Breast epithelium (tissue), 4 donors: ENCODE measurements around the gene PDZD7. TPM values are rescaled to one million over a fixed set of nuclear protein-coding genes. Genes with fewer than 3 reads are reported as not detected.

Source experiments
- DNase-seq, 2 donors: peaks; one replicate each; pipeline ENCODE4 v3.0.0-alpha.2; 2019; ENCODE audit warnings: low spot score in 2 of 2
- H3K27ac ChIP-seq, 2 donors: fragments of 200-600 bp; sonication (generic) in 1 of 2; one replicate each; pipeline ENCODE4 v1.5.1; 2016 to 2019; ENCODE audit warnings: mild to moderate bottlenecking in 1 of 2
- H3K27me3 ChIP-seq, 2 donors: fragments of 200-600 bp; sonication (generic) in 1 of 2; one replicate each; pipeline versions ENCODE4 v1.5.1 to v1.6.0; 2017 to 2019; ENCODE audit warnings: control low read depth in 1 of 2, mild to moderate bottlenecking in 1 of 2
- H3K36me3 ChIP-seq: fragments of 200-600 bp; one replicate; pipeline ENCODE4 v1.5.1; 2019
- H3K4me1 ChIP-seq, 2 donors: fragments of 200-600 bp; sonication (generic); one replicate each; pipeline ENCODE4 v1.5.1; 2016 to 2019; ENCODE audit warnings: control low read depth in 1 of 2
- H3K4me3 ChIP-seq, 3 donors: fragments of 200-600 bp; sonication (generic); 1 replicate in 2 of 3; 2 replicates in 1 of 3; pipeline ENCODE4 v1.5.1; 2016 to 2019; ENCODE audit warnings: mild to moderate bottlenecking in 3 of 3, moderate library complexity in 2 of 3
- H3K9me3 ChIP-seq, 2 donors: fragments of 200-600 bp; sonication (generic) in 1 of 2; one replicate each; pipeline ENCODE4 v1.5.1; 2016 to 2019; ENCODE audit warnings: control low read depth in 1 of 2
- CTCF ChIP-seq, 3 donors: fragments of 450-650 bp; IDR thresholded peaks; one replicate each; pipeline ENCODE4 v1.5.1; 2016 to 2017; ENCODE audit warnings: antibody characterized with exemption in 3 of 3, mild to moderate bottlenecking in 3 of 3, moderate library complexity in 3 of 3
- POLR2A ChIP-seq: fragments of 450-650 bp; IDR thresholded peaks from one replicate; pipeline ENCODE4 v1.6.1; 2016; ENCODE audit warnings: antibody characterized with exemption, mild to moderate bottlenecking, moderate library complexity
- POLR2AphosphoS5 ChIP-seq, 3 donors: sonication (generic); formaldehyde crosslinking; IDR thresholded peaks; one replicate each; pipeline ENCODE4 v1.6.1; 2017; ENCODE audit warnings: antibody characterized with exemption in 3 of 3
- intact Hi-C: fragments of 100-400 bp; cut with DNase I; formaldehyde crosslinking; loops from one replicate; pipeline ENCODE4 v1.15.1; 2023; ENCODE audit warnings: low total_unique reads
- total RNA-seq, 3 donors: library from RNA; depleted of rRNA; stranded (reverse); fragments of >200 nt; gene quantifications; one replicate each; pipeline ENCODE4 v1.1.0, GENCODE V29; 2016

Gene PDZD7
- total RNA-seq, 3 donors from 2014 or later = 0.48 to 2.3 (median 0.66) TPM

- no peak for DNase-seq
- intact Hi-C loops = no loop called here
- TF ChIP-seq POLR2AphosphoS5 (IDR thresholded peaks at IDR 0.05) (no peak), CTCF (IDR thresholded peaks at IDR 0.05) (no peak), POLR2A (no peak)
These were observed 63.6 kb downstream of the PDZD7 start for GRCh38 chr10:100967332-100967731.

GRCh38 chr10:100966887-100967286, 64.0 kb downstream of the PDZD7 start:
- intact Hi-C loops = no loop called here
- DNase-seq = no peak
- Histone ChIP-seq H3K4me1 (no peaks in the 10 kb centered on the region), H3K9me3 (no peaks in the 10 kb centered on the region), H3K27me3 (no peaks in the 10 kb centered on the region), H3K36me3 (no peaks in the 10 kb centered on the region), H3K4me3 (no peak overlapping the region), H3K27ac (no peak overlapping the region)
- TF ChIP-seq POLR2AphosphoS5 (IDR thresholded peaks at IDR 0.05) (no peak), POLR2A (no peak), CTCF (IDR thresholded peaks at IDR 0.05) (no peak)

More at GRCh38 chr10:100967332-100967731, 63.6 kb downstream of the PDZD7 start:
- Histone ChIP-seq H3K4me1 (no peaks in the 10 kb centered on the region), H3K9me3 (no peaks in the 10 kb centered on the region), H3K36me3 (no peaks in the 10 kb centered on the region), H3K27me3 (no peaks in the 10 kb centered on the region), H3K4me3 (no peak overlapping the region), H3K27ac (no peak overlapping the region)

- Histone ChIP-seq H3K27me3 (no peaks in the 10 kb centered on the region), H3K4me3 (no peak overlapping the region), H3K4me1 (no peaks in the 10 kb centered on the region), H3K27ac (no peak overlapping the region), H3K9me3 (no peaks in the 10 kb centered on the region), H3K36me3 (no peaks in the 10 kb centered on the region)
- no peak for DNase-seq
- intact Hi-C loops = no loop called here
- TF ChIP-seq CTCF (IDR thresholded peaks at IDR 0.05) (no peak), POLR2AphosphoS5 (IDR thresholded peaks at IDR 0.05) (no peak), POLR2A (no peak)
These were observed 65.1 kb downstream of the PDZD7 start for GRCh38 chr10:100965820-100966219.

- no peak for DNase-seq
- intact Hi-C loops = no loop called here
- H3K4me1 ChIP-seq = no peaks in the 10 kb centered on the region
- no peaks in the 10 kb centered on the region for H3K9me3 ChIP-seq
- H3K27me3 ChIP-seq = no peaks in the 10 kb centered on the region
- H3K4me3 ChIP-seq = no peak overlapping the region
- TF ChIP-seq POLR2A (no peak), CTCF (IDR thresholded peaks at IDR 0.05) (no peak), POLR2AphosphoS5 (IDR thresholded peaks at IDR 0.05) (no peak)
- no peak overlapping the region for H3K27ac ChIP-seq
- no peaks in the 10 kb centered on the region for H3K36me3 ChIP-seq
These were observed 67.1 kb downstream of the PDZD7 start for GRCh38 chr10:100963826-100964225.

DNA sequence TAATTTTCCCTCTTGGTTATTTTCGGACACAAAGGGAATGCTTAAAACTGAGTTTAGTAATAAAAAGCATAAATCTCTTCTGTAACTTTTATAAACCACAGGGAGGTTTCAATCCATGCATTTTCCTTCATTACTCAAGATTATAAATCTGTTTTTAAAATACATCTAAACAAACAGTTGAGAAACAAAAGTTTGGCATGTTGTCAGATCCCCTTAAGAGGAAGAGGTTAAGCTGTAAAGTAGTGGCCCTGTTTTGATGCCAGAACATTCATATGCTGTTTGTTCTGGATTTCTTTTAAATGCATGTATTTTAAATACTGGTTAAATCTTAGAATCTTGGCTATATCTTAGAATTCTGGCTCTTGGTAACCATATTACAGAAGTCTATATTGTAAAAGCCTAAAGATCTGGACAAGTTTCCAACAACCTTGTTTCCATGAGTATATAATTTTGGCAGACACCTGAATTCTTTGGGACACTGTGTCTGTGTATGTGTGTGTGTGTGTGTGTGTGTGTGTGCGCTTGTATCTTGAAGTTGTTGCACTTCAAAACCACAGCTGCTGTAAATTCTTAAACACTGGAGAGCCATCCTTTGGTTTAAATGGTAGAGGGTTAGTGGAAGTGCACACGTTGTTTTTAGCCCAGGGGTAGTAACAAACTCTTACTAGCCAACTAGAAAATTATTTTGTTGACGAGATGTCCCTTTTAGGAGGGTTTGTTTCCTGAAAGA, 68.4 kb downstream of the PDZD7 start:
- H3K27me3 ChIP-seq = no peaks in the 10 kb centered on the region
- intact Hi-C loops = no loop called here
- H3K9me3 ChIP-seq = no peaks in the 10 kb centered on the region
- H3K27ac ChIP-seq = no peak overlapping the region
- H3K4me1 ChIP-seq = no peaks in the 10 kb centered on the region
- TF ChIP-seq CTCF (IDR thresholded peaks at IDR 0.05) (no peak), POLR2AphosphoS5 (IDR thresholded peaks at IDR 0.05) (no peak), POLR2A (no peak)
- peaks cover 3% of the 10 kb centered on the region for H3K36me3 ChIP-seq
- DNase-seq = no peak
- no peak overlapping the region for H3K4me3 ChIP-seq
